ENCODE measurements around the gene KSR1.

KSR1 gene

DNA sequence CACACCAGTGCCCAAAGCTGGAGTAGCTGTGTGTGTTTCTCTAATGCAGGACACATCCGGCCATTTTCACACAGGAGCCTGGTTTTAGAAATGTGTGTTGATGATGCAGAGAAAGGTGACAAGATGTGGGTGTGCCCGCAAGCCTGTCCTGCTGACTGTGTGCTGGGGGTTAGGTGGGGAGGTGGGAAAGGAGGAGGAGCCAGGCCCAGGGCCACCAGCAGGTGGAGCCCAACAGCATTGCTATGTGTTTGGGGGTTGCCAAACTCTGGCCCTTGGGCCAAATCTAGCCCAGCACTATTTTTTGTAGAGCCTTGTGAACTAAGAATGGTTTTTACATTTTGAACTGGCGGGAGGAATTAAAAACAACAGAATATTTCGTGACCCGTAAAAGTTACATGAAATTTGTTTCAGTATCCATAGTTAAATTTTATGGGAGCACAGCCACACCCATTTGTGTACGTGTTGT, 113.0 kb downstream of the KSR1 start:
- in situ Hi-C loops (cut with HindIII; ENCODE audit: low pct_ligation_motif_present, low sequenced_read_pairs), result no loop called here
- DNase-seq, result no peak
- H3K27me3 ChIP-seq (replicated peaks), result no peaks in the 10 kb centered on the region
- no peak overlapping the region for H3K27ac ChIP-seq
- TF ChIP-seq, protein P1, sequence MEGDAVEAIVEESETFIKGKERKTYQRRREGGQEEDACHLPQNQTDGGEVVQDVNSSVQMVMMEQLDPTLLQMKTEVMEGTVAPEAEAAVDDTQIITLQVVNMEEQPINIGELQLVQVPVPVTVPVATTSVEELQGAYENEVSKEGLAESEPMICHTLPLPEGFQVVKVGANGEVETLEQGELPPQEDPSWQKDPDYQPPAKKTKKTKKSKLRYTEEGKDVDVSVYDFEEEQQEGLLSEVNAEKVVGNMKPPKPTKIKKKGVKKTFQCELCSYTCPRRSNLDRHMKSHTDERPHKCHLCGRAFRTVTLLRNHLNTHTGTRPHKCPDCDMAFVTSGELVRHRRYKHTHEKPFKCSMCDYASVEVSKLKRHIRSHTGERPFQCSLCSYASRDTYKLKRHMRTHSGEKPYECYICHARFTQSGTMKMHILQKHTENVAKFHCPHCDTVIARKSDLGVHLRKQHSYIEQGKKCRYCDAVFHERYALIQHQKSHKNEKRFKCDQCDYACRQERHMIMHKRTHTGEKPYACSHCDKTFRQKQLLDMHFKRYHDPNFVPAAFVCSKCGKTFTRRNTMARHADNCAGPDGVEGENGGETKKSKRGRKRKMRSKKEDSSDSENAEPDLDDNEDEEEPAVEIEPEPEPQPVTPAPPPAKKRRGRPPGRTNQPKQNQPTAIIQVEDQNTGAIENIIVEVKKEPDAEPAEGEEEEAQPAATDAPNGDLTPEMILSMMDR (IDR thresholded peaks at IDR 0.05; ENCODE audit: low read depth, low read length, missing control alignments), result peak; percentile 85
- no peaks in the 10 kb centered on the region for H3K36me3 ChIP-seq (replicated peaks)
- H3K4me3 ChIP-seq (ENCODE audit: low read depth, low read length), result no peak overlapping the region

- TF ChIP-seq, protein P1 (IDR thresholded peaks at IDR 0.05; ENCODE audit: low read depth, low read length, missing control alignments), result no peak
- no peak for DNase-seq
- Histone ChIP-seq H3K4me3 (ENCODE audit: low read depth, low read length) (no peak overlapping the region), H3K27me3 (replicated peaks) (no peaks in the 10 kb centered on the region), H3K27ac (no peak overlapping the region), H3K36me3 (replicated peaks) (no peaks in the 10 kb centered on the region)
- in situ Hi-C loops (cut with HindIII; ENCODE audit: low pct_ligation_motif_present, low sequenced_read_pairs), result no loop called here
Measured at GRCh38 chr17:27569884-27570577, 113.8 kb downstream of the KSR1 start.

DNA sequence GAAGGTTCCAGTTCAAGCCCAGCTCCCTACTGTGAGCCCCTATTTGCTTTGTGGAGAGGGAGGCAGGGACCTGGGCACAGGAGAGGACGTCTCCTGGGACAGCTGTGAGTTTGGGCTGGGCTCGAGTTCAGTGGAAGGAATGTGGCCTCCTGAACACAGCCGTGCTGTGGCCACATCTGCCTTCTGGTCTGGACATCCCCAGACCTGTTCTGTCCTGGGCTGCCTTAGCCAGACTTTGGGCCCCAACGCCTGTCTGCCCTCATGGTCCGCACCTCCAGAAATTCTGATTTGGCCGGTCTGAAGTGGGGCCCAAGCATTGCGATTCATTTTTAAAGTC, 114.3 kb downstream of the KSR1 start:
- Histone ChIP-seq H3K4me3 (ENCODE audit: low read depth, low read length) (no peak overlapping the region), H3K36me3 (replicated peaks) (no peaks in the 10 kb centered on the region), H3K27ac (no peak overlapping the region), H3K27me3 (replicated peaks) (no peaks in the 10 kb centered on the region)
- no peak for DNase-seq
- TF ChIP-seq, protein P1 (IDR thresholded peaks at IDR 0.05; ENCODE audit: low read depth, low read length, missing control alignments), result no peak
- in situ Hi-C loops (cut with HindIII; ENCODE audit: low pct_ligation_motif_present, low sequenced_read_pairs), result no loop called here

GRCh38 chr17:27571563-27572352, 115.5 kb downstream of the KSR1 start:
- Histone ChIP-seq H3K27ac (no peak overlapping the region), H3K27me3 (replicated peaks) (no peaks in the 10 kb centered on the region), H3K36me3 (replicated peaks) (no peaks in the 10 kb centered on the region), H3K4me3 (ENCODE audit: low read depth, low read length) (no peak overlapping the region)
- in situ Hi-C loops (cut with HindIII; ENCODE audit: low pct_ligation_motif_present, low sequenced_read_pairs), result no loop called here
- TF ChIP-seq, protein P1 (IDR thresholded peaks at IDR 0.05; ENCODE audit: low read depth, low read length, missing control alignments), result no peak
- DNase-seq, result no peak

- peak; percentile 40 for DNase-seq
- in situ Hi-C loops (cut with HindIII; ENCODE audit: low pct_ligation_motif_present, low sequenced_read_pairs), result no loop called here
- H3K27me3 ChIP-seq (replicated peaks), result no peaks in the 10 kb centered on the region
- peak overlapping the region; percentile 25 for H3K27ac ChIP-seq
- TF ChIP-seq, protein P1 (IDR thresholded peaks at IDR 0.05; ENCODE audit: low read depth, low read length, missing control alignments), result no peak
- H3K36me3 ChIP-seq (replicated peaks), result no peaks in the 10 kb centered on the region
- no peak overlapping the region for H3K4me3 ChIP-seq (ENCODE audit: low read depth, low read length)
Measured at GRCh38 chr17:27572665-27573064, 116.4 kb downstream of the KSR1 start.
